CD4-positive, alpha-beta T cell treated with Interleukin-21 for 1 hour (primary cell): ENCODE data around the gene SGSH.

ENCODE experiments used
- DNase-seq: peaks from one replicate; pipeline ENCODE4 v3.0.0-alpha.2; 2020

SGSH gene

GRCh38 chr17:80181431-80181830, 38.7 kb downstream of the SGSH start:
- no peak for DNase-seq

GRCh38 chr17:80180192-80180591, 39.9 kb downstream of the SGSH start:
- no peak for DNase-seq

GRCh38 chr17:80177986-80178595, 42.0 kb downstream of the SGSH start:
- DNase-seq = no peak

GRCh38 chr17:80176757-80177156, 43.4 kb downstream of the SGSH start:
- no peak for DNase-seq

DNA sequence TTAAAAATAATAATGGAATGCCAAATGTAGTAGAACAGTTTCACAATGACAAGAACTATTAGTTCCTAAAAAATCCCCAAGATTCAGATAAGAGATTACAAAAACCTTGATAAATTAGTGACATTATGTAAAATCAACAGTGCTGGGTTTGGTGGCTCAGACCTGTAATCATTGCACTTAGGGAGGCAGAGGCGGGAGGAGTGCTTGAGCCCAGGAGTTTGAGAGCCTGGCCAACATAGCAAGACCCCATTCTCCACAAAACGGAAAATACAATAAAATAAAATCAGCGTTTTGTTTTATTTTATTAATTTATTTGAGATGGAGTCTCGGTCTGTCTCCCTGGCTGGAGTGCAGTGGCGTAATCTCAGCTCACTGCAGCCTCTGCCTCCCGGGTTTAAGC, 46.2 kb downstream of the SGSH start:
- no peak for DNase-seq

DNA sequence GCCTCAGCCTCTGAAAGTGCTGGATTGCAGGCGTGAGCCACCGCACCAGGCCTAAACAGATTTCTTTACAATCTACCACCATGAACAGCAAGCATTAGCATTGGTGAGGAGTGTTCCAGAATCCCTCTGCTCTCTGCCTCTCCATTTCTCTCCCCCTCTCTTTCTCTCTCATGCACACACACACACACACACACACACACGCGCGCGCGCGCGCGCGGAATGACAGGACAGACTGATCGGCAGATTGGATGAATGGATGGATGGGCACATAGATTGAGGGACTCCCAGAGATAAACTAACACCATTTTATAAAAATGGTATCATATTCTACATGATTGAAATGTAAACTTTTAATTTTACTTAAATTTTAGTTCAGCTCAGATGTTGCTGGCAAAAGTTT, 47.0 kb downstream of the SGSH start:
- no peak for DNase-seq

- DNase-seq = no peak
Observed at GRCh38 chr17:80171681-80172080, 48.5 kb downstream of the SGSH start.

- DNase-seq = no peak
Observed at GRCh38 chr17:80169784-80170500, 50.2 kb downstream of the SGSH start, which contains the start of gene CARD14. Gene CARD14, plus strand, starts transcription at chr17:80170030. Its CDS starts 11,409 bp downstream, at chr17:80181439.

- DNase-seq = no peak
Observed at GRCh38 chr17:80169107-80169506, 51.0 kb downstream of the SGSH start.

- no peak for DNase-seq
Observed at GRCh38 chr17:80168371-80168770, 51.8 kb downstream of the SGSH start.

DNA sequence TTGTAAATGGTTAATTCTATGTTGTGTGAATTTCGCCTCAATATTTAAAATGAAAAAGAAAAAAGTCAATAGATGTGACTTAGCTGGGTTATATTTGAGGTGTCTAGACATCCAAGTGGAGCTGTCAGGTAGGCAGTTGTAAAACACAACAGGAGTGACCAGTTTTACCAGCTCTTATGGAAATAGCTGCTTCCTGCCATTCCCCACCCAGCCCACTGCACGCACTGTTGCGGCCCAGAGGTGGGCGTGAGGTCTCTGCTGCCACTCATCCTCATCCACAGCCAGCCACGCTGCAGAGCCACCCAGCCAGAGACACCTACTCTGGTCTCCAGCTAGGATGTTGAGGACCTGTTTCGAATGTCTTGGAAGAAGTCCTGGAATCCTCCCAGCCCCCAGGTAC, 53.7 kb downstream of the SGSH start:
- DNase-seq = no peak

DNA sequence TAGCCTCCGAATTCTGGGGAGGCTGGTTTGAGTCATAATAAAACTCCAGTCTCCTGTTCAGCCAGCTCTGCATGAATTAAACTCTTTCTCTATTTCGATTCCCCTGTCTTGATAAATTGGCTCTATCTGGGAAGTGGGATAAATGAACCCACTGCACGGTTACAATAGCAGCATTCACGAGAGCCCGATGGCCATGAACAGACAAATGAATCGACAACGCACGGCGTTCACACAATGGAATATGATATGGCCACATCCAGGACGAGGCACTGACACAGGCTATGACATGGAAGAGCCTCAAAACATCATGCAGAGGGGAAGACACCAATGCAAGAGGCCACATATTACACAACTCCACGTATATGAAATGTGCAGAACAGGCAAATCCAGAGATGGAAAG, 55.9 kb downstream of the SGSH start:
- no peak for DNase-seq

GRCh38 chr17:80163336-80163735, 56.8 kb downstream of the SGSH start:
- no peak for DNase-seq

GRCh38 chr17:80160536-80160935, 59.6 kb downstream of the SGSH start:
- no peak for DNase-seq
